Hematopoietic multipotent progenitor cell treated with erythropoietin and hydrocortisone succinate and interleukin-3 and kit ligand, for 4 days (in vitro differentiated cells): ENCODE measurements around the gene CSNK1D.

Experiments used
- DNase-seq: peaks from one replicate; pipeline ENCODE4 v3.0.0-alpha.2; 2015

The CSNK1D gene

DNA sequence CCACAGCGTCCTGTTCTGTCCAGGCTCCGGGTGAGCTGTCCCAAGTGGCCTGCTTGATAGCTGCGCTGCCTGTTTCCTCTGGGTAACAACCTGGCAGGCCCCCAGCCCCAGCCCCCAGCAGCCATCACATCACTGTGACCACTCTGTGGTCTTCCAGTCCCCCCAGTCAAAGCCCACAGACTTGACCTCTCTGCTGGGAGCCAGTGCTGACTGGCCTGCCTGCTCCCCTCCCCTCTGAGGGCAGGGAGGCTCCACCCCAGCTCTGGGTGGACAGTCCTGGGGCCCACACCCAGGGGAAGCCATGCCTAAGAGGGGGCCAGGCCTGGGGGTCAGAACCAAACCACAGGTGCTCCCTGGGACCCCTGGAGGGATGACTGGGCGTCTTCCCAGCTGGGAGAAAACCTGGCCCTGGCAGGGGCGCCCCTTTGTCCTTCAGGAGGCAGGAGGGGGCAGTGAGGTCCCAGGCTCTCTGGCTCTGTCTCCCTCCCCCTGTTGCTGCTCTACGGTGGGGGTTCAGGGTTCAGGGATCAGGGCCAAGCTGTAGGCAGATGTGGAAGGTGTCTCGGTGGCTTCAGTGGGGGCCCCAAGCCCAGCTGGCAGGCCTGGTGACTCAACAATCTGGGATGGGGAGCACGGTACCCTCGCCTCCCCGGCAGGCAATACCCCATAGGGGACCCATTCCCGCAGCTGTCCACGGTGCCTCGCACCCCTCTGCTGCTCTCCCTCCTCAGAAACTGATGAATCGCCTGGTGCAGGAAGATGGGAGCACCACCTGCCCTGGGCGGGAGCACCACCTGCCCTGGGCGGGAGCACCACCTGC, 46.5 kb downstream of the CSNK1D start:
- DNase-seq = no peak

DNA sequence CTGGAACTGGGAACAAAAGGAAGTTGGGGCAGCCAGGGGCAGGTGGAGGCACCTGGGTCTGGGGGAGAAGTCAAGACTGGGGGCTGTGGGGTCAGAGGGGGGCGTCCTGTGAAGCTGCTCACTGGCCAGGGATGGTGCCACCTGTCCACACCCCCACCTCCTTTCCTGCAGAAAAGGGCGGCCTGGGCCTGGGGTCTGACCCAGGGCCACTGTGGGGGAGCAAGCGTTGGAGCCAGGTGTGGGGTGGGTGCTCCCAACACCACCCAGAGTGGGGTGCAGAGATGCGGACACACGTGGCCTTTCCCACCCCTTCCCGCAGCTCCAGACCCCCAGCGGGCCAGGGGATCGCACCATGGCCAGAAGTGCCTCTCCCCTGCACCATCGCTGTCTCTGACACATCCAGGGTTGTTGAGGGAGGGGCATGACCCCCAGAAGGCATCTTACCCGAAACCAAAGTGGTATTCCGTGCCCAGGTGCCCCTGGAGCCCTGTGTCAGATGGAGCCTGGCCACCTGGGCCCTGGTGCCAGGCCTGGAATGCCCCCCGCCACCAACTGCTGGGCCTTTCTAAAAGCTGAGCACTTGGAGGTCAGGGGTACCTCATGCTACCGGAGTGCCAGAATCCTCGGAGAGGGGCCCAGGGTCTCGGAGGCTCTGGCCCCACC, 47.2 kb downstream of the CSNK1D start:
- DNase-seq = no peak

DNA sequence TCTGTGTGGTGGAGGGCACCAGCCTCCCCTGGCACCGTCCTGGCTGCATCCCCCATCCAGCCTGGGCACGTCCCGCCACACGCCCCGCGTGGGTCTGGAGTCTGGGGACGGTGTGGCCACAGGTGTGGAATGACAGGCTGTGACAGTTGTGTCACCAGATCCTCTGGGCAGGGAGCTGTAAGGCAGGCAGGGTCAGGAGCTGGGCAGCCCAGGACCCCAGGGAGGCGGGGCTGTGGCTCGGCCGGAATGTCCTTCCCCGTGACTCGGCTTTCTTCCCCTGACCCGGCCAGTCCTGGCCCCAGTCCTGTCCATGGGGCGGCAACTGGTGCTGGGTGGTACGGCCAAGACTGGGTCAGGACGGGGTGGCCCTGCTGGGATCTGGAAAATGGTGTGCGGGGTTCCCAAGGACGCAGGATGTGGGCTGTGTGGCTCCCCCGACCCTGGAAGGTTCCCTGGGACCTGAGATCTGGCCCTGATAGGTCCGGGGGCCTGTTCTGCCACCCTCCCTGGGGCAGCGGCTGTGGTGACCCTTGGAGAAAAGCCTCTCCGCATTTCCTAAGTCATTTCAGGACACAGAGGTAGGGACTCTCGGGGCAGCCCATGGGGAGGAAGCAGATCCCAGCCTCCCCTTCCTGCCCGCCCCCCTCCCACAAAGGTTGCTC, 48.0 kb downstream of the CSNK1D start:
- no peak for DNase-seq

DNA sequence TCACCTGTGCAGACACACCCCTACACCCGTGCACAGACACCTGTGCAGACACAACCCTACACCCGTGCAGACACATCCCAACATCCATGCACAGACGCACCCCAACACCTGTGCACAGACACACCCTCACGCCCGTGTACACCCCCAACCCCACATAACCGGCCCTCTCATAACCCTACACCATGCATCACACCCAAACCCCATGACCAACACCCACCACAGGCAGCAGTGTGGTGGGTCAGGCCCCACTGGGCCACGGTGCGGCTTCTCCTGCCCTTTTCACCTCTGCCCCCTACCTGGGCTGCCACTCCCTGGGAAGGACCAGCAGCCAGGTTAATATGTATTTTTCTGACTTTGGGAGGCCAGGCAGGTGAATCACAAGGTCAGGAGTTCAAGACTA, 48.8 kb downstream of the CSNK1D start:
- no peak for DNase-seq

DNA sequence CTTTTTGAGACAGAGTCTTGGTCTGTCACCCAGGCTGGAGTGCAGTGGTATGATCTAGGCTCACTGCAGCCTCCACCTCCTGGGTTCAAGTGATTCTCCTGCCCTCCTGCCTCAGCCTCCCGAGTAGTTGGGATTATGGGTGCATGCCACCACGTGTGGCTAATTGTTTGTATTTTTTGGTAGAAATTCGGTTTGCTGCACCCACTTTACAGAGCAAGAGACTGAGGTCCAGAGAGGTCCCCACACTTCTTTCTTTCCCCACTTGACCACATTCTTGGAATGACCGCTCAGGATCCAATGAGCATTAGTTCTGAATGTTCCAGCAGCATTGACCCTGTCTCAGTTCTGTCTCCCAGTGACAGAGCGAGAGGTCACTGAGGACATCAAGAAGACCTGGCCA, 50.0 kb downstream of the CSNK1D start:
- no peak for DNase-seq

DNA sequence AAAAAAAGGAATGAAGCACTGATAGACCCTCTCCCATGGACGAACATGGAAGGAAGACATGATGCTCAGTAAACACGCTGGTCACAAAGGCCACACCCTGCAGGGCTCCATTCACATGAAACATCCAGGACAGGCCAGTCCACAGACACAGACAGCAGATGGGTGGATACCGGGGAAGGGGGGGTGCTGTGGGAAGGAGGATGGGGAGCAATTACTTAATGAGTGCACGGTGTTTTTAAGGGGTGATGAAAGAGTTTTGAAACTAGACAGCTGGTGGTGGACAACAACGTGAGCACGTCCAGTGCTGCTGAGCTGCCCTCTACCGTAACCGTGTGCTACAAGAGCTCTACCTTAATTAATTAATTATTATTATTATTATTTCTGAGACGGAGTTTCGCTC, 50.7 kb downstream of the CSNK1D start:
- DNase-seq = no peak

DNA sequence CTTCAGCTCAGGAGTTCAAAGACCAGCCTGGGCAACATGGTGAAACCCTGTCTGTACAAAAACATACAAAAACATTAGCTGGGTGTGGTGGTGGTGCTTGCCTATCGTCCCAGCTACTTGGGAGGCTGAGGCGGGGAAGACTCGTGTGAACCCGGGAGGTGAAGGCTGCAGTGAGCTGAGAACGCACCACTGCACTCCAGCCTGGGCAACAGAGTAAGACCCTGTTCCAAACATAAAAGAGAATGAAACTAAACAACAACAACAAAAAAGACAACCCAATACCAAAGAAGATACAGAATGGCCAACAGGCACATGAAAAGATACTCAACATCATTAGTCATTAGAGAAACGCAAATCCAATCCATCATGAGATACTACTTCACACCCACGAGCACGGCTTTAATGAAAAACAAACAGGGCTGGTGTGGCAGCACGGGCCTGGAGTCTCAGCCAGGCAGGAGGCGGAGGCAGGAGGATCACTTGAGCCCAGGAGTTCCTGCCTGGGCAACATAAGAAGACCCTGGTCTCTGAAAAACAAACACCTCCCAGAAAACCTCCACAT, 52.1 kb downstream of the CSNK1D start:
- no peak for DNase-seq

DNA sequence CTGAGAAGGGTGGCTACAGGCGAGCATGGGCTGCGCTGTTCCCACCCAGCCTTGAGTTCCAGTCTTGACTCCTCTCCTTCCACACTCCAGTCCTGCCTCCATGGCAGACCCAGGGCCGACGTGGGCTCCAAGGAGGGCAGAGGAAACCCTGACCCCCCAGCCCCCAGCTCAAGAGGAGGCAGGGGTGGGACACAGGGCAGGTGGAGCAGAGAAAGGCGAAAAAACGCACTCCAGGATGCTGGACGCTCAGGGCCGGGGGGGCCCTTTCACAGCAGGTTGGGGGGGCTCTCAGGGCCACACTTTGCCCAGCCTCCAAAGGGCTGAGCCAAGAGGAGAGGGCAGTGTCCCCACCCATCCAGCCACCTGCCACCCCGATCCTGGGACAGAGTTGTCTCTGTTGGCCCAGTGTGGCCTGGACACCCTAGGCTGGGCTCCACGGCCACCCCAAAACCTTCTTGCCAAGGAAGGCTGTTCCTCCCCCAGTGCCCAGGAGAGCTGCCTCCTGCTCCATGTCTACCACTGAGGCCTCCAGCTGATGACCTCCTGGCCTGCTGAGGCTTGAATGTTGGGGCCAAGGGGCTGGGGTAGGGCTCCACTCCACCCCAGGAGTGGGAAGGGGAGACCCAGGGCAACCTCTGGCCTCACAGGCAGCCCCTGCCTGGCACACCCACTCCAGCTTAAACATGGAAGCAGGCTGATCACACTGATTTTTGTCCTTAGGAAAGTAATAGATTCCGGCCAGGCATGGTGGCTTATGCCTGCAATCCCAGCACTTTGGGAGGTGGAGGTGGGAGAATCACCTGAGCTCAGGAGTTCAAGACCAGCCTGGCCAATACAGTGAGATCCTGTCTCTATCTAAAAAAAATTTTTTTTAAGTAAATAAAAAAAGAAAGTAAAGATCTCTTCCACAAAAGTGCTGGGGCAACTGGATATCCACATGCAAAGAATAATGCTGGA, 53.5 kb downstream of the CSNK1D start:
- no peak for DNase-seq

DNA sequence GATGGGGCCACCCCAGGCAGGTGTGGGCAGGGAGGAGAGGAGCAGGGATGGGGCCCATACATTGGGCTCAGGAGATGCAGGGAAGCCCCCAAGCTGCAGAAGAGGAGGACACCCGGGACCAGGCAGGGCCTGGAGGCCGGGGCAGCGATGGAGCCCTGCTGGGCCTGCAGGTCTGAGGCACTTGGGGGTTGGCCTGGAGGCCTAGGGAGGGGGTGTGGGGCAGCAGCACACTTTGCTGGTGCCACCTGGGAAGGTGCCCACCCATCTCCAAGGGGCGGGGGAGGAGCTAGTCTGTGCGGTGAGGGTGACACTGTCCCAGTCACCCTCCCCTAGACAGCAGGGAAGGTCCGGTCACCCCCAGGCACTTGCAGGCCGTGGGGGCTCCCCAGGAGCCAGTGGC, 54.4 kb downstream of the CSNK1D start:
- DNase-seq = no peak

DNA sequence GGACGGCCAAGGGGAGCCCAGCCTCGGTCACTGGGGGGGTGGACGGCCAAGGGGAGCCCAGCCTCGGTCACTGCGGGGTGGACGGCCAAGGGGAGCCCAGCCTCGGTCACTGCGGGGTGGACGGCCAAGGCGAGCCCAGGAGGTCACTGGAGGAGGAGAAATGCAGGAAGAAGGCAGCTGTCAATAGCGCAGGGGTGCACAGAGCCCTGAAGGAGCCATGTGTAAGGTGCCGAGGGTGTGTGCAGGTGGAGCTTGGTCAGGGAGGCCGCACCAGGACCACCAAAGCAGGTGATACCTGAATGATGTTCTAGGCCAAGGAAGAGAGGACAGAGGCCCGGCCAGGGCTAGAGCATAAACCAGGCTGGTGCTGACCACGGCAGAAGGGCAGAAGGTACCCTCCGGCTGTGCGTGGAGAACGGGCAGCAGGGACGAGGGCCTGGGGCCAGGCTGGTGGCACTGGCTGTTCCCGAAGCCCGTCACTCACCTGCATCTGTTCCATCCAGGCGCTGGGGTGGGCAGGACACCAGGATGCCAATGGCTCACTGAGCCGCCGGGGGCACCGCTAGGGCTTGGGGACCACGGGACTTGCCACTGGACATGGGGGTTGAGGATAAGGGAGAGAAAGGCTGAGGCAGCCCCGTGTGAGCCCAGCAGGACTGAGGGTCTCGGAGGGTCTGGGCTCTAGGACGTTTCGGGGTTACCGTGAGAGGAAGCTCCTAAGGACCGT, 55.0 kb downstream of the CSNK1D start:
- no peak for DNase-seq

DNA sequence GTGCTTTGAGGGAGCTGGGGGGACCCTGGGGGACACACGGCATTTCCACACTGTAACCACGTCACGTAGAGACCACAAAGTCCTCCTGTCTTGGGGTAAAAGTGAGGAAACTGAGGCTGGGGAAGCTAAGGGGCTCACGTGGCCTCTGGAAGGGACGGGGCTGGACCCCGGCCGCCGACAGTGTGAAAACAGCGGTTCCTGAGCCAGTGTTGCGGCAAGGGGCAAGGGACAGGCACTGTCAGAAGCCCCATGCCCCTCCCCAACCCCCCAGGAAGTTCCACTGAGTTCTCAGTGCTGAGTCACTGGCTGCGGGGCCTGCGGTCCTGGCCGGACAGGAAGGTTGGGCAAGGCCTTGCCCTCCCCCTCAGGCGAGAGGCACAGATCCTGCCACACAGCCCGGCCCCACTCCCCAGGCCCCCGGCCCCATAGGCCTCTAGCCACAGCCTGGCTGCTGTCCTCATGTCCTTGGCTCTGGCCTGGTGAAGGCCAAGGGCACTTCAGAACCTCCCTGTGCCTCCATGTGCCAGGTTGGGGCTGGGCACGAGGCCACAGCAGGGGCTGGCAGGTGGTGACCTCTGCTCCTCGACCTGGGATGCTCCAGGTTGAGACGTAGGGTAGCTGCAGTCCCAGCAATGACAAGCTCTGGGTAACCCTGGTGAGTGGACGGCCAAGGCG, 55.8 kb downstream of the CSNK1D start:
- peak; percentile 88 for DNase-seq

DNA sequence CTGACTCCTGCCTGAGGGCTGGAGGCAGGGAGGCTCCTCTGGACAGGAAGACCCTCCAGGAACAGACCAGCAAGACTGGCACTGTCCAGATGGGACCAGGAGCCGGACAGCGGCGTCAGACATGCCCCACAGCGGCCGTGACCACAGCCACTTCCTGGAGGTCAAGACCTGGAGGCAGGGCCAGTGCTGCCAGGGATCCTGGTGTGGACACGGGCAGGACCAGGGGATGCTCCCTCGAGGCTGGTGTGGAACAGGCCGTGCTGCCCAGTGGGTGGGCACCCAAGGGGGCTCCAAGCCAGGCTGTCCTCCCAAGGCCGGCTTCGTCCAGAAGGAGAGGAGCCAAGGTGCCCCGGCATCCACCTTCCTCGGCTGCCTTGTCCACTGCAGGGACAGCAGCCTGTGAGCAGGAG, 56.4 kb downstream of the CSNK1D start:
- DNase-seq = peak; percentile 30

DNA sequence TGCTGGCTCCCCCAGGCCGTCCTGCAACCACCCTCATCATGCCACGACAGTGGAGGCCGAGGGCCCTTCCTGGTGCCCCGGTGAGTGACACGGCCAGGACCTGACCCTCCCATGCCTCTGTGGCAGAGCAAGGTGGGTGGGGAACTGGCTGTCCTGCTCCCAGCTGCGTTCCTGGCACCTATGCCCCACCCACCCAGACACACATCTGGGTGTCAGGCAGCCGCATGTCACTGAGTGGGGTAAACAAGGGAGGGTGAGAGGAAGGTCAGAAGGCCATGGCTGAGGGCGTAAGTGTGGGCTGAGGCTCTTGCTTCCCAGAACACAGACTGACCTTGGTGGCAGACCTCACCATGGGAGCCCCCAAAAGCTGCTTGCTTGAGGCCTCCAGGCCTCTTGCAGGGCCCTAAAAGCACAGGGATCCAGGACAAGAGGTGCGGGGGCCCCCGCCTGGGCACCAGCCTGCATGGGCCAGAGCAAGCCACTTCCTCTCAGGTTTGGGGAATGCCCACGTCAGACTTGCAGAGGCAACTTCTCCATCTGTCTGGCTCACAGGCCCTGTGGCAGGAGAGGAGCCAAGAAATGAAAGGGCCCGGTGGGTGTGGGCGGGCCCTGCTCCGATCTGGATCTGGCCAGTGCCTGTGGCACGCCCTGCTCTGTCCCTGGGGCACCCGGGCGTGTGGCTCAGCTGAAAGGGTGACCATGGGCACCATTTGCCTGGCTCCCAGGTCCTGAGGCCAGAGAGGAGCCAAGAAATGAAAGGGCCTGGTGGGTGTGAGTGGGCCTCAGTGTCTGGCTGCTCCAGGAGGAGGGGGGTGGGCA, 57.0 kb downstream of the CSNK1D start:
- DNase-seq = peak; percentile 97

DNA sequence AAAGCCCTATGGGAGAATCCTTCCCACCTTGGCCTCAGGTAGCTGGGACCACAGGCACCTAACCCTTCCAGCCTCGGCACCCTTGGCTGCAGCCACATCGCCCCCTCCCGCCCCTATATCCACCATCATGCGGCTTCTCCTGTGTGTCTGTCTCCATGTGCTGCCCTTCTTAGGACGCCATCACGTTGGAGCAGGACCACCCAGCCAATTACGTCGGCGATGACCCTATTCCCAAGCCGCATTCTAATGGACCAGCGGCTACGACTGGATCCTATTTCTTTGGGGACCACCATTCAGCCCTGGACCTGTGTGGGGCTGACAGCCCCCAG, 57.6 kb downstream of the CSNK1D start:
- DNase-seq = no peak

DNA sequence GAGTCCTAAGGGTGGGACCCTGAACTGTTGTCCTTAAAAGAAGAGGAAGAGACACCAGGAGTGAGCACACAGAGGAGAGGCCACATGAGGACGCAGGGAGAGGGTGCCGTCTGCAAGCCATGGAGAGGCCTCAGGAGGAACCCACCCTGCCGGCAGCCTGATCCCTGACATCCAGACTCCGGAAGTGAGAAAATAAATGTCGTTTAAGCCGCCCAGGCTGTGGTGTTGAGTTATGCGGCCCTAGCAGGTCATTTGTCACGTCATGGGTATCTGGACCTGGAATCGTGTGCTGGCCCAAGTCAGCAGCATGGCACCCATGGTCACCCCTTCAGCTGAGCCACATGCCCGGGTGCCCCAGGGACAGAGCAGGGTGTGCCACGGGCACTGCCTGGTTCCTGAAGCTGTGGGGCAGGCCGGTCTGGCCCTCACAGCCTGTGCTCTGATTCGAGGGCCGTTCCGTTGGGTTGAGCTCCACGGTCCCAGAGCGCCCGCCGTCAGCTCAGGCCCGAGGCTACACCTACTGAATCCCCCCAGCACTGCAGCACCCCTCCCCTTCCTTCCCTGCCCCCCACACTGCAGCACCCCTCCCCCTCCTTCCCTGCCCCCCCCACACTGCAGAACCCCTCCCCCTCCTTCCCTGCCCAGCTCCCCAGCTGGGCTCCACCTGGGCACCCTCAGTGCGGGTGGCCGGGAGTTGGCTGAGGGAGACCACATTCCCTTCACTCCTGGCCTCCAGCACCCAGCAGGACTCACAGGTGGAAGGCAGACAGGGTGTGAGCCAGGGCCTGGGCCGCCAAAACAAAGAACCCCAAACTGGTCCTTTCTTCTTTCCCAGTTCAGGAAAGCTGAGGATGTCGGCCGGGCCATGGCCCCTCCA, 58.2 kb downstream of the CSNK1D start:
- DNase-seq = peak; percentile 37

DNA sequence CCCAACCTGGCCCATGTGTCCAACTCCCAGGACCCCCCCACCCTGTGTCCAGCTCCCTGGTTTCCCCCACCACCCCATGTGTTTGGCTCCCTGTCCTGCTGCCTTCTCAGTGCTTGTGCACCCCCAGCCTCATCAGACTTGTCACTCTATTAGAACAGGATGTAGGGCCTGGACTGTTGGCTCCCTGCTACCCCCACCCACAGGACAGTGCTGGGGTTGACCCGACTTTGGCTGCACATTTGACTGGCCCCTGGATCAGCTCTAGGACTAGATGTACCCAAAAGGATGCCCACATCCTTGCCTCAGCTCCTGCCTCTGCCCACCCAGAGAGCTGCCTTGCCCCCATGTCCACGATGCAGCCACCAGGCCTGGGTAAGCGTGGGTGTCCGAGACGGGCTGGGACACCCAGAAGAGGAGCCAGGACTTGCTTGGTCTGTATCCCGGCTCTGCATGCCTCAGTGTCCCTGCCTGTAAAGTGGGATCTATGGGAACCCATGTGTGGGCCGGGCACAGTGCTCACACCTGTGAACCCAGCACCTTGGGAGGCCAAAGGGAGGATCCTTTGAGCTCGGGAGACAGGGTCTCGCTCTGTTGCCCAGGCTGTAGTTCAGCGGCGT, 59.4 kb downstream of the CSNK1D start:
- DNase-seq = no peak

DNA sequence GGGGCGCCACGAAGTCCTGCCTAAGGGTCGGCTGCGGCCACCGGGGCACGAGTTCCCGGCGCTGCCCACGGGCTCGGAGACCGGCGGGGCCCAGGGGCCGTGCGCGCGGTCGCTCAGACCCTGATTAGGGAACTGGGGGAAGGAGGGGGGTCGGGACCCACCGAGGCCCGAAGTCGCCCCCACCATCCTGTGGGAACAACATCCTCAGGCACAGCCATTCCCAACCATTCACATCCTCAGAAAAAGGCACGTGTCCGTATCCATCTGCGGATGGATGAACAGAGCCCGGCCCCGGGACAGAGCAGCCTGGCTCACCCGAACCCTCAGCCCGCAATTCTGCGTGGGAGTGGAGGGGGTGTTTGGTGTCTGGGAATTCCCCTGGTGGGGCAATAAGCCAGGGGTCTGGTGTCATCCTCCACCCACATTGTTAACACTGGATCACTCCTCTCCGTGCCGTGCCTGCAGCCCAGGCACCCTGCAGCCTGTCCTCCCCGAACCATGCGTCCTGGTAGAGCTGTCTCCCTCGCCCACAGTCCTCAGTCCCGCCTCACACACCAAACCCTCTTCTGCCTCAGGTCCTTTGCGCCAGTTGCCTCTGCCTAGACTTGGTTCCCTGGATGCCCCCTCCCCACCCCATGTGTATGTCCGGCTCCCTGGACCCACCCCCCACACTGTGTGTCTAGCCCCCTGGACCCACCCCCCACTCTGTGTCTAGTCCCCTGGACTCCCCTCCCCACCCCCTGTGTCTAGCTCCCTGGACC, 60.1 kb downstream of the CSNK1D start:
- peak; percentile 36 for DNase-seq
